Astrocyte (in vitro differentiated cells and primary cell): ENCODE data around the gene CPED1.

Experiments
- CTCF ChIP-seq: IDR thresholded peaks from 2 replicates; pipeline ENCODE4 v1.5.1; 2011; ENCODE audit warnings: low read depth, mild to moderate bottlenecking, inconsistent platforms, low read length, moderate library complexity; ENCODE audit not compliant: insufficient read depth
- EZH2 ChIP-seq: IDR thresholded peaks from 2 replicates; pipeline ENCODE4 v1.6.1; 2012; ENCODE audit warnings: mild to moderate bottlenecking, low read length, inconsistent platforms; ENCODE audit not compliant: insufficient read depth

GRCh38 chr7:121328508-121329190 is 340.1 kb downstream of the CPED1 start, which contains the start of gene WNT16:
- TF ChIP-seq CTCF (no peak), EZH2 (no peak)
